Activated CD4-positive, alpha-beta T cell treated with anti-CD3 and anti-CD28 coated beads for 36 hours (primary cell): ENCODE data around the gene RASL10B. TPM values are rescaled to one million over a fixed set of nuclear protein-coding genes. Genes with fewer than 3 reads are reported as not detected.
"Not testable (repeated sequence)": the region's sequence is repeated elsewhere in the genome, so short reads cannot be mapped to it uniquely, and the experiment has no call there.

Experiments
- ATAC-seq: fragments of 200-7000 bp; cut with Tn5 transposase; one replicate; pipeline ENCODE4 v1.10.0; 2021; ENCODE audit warnings: mild to moderate bottlenecking, moderate library complexity
- CTCF ChIA-PET: fragments of 350-600 bp; sonication (Branson Sonifier 250); formaldehyde crosslinking; loops from one replicate; lab custom pipeline; 2021; ENCODE audit warnings: antibody characterized with exemption; lab: Charles Lee
- POLR2A ChIA-PET: fragments of 350-600 bp; sonication (Branson Sonifier 250); formaldehyde crosslinking; loops from one replicate; lab custom pipeline; 2021; ENCODE audit warnings: antibody characterized with exemption, inconsistent platforms; lab: Charles Lee
- DNase-seq: peaks from one replicate; pipeline ENCODE4 v3.0.0-alpha.2; 2020
- H3K27ac Mint-ChIP-seq: one replicate; pipeline ENCODE4 v1.8.0; 2021; ENCODE audit warnings: mixed read lengths
- H3K27me3 Mint-ChIP-seq: one replicate; pipeline ENCODE4 v1.8.0; 2021; ENCODE audit warnings: mixed read lengths
- H3K36me3 Mint-ChIP-seq: one replicate; pipeline ENCODE4 v1.8.0; 2021; ENCODE audit warnings: low read depth, mixed read lengths
- H3K4me1 Mint-ChIP-seq: one replicate; pipeline ENCODE4 v1.8.0; 2021; ENCODE audit warnings: mixed read lengths
- H3K4me3 Mint-ChIP-seq: one replicate; pipeline ENCODE4 v1.8.0; 2021; ENCODE audit warnings: mild to moderate bottlenecking, moderate library complexity, mixed read lengths
- H3K9me3 Mint-ChIP-seq: one replicate; pipeline ENCODE4 v1.8.0; 2021; ENCODE audit warnings: low read depth, mixed read lengths
- intact Hi-C, 2 experiments: fragments of 100-400 bp; cut with DNase I in 1 of 2; cut with micrococcal nuclease in 1 of 2; formaldehyde crosslinking; loops; one replicate each; pipeline versions ENCODE4 v1.14.2 to v1.15.1; 2022 to 2024; cut with DNase I, micrococcal nuclease
- total RNA-seq, 2 experiments: library from RNA; stranded (reverse); gene quantifications; one replicate each; pipeline ENCODE4 v1.2.3, GENCODE V29; 2021

RASL10B gene
- total RNA-seq, 2 experiments from 2014 or later: 2.7 to 4.0 TPM

- no peak overlapping the region for H3K4me3 Mint-ChIP-seq
- POLR2A ChIA-PET: no interaction called here
- H3K27ac Mint-ChIP-seq: no peak overlapping the region
- no peaks in the 10 kb centered on the region for H3K36me3 Mint-ChIP-seq
- CTCF ChIA-PET: interaction anchor here (0.6 to 6.5 kb wide), 4 partner anchors 13 to 138 kb away, joined by 3 to 99 read pairs (median 8); no protein-coding TSS in a partner anchor
- no peaks in the 10 kb centered on the region for H3K9me3 Mint-ChIP-seq
- ATAC-seq (no peak), DNase-seq (no peak)
- H3K4me1 Mint-ChIP-seq: peaks cover 23% of the 10 kb centered on the region
- peaks cover 25% of the 10 kb centered on the region for H3K27me3 Mint-ChIP-seq
- intact Hi-C loops: no loop called here
Observed at GRCh38 chr17:35750526-35751395, 19.3 kb downstream of the RASL10B start.

GRCh38 chr17:35751541-35751940 lies 20.1 kb downstream of the RASL10B start:
- H3K9me3 Mint-ChIP-seq, ATAC-seq, H3K36me3 Mint-ChIP-seq, CTCF ChIA-PET, H3K4me3 Mint-ChIP-seq, intact Hi-C loops, POLR2A ChIA-PET, H3K27ac Mint-ChIP-seq, DNase-seq: not testable (repeated sequence)
- Mint-ChIP-seq H3K27me3 (peaks cover 25% of the 10 kb centered on the region), H3K4me1 (peaks cover 23% of the 10 kb centered on the region)

- ATAC-seq (no peak), DNase-seq (no peak)
- Mint-ChIP-seq H3K9me3 (no peaks in the 10 kb centered on the region), H3K4me3 (no peak overlapping the region), H3K4me1 (peaks cover 23% of the 10 kb centered on the region), H3K27me3 (peaks cover 25% of the 10 kb centered on the region), H3K27ac (no peak overlapping the region), H3K36me3 (no peaks in the 10 kb centered on the region)
- intact Hi-C loops: no loop called here
- ChIA-PET POLR2A (no interaction called here), CTCF (interaction anchor here (1.2 kb wide), 1 partner anchor 67 kb away, joined by 4 read pairs; no protein-coding TSS in a partner anchor)
Observed at GRCh38 chr17:35752471-35752870, 21.0 kb downstream of the RASL10B start.

- Mint-ChIP-seq H3K4me3 (no peak within 1 kb of the TSS), H3K9me3 (no peaks in the 10 kb centered on the region), H3K36me3 (no peaks in the 10 kb centered on the region), H3K27ac (no peak within 1 kb of the TSS), H3K27me3 (peaks cover 25% of the 10 kb centered on the region), H3K4me1 (peaks cover 21% of the 10 kb centered on the region)
- intact Hi-C loops: no loop called here
- ChIA-PET CTCF (interaction anchor here (1.2 kb wide), 1 partner anchor 67 kb away, joined by 4 read pairs; no protein-coding TSS in a partner anchor), POLR2A (no interaction called here)
- no peak for ATAC-seq
- DNase-seq: no peak
Observed at GRCh38 chr17:35752945-35753764, 21.7 kb downstream of the RASL10B start, which contains the start of gene GAS2L2. TSS of gene GAS2L2 (minus strand) at chr17:35753239. CDS start at chr17:35752850, 389 bp downstream.

GRCh38 chr17:35757243-35757642 lies 25.8 kb downstream of the RASL10B start:
- Mint-ChIP-seq H3K36me3 (no peaks in the 10 kb centered on the region), H3K27me3 (no peaks in the 10 kb centered on the region), H3K9me3 (no peaks in the 10 kb centered on the region), H3K4me1 (no peaks in the 10 kb centered on the region), H3K4me3 (no peak overlapping the region), H3K27ac (no peak overlapping the region)
- intact Hi-C loops: no loop called here
- ATAC-seq (no peak), DNase-seq (no peak)
- ChIA-PET CTCF (interaction anchor here (0.9 to 1.7 kb wide), 5 partner anchors 10 to 143 kb away, joined by 3 to 6 read pairs (median 4); partner anchors contain the start of gene TAF15), POLR2A (no interaction called here)

- DNase-seq (no peak), ATAC-seq (no peak)
- intact Hi-C loops: no loop called here
- no peaks in the 10 kb centered on the region for H3K36me3 Mint-ChIP-seq
- no peaks in the 10 kb centered on the region for H3K27me3 Mint-ChIP-seq
- H3K4me3 Mint-ChIP-seq: no peak within 1 kb of the TSS
- POLR2A ChIA-PET: interaction anchor here (0.7 kb wide), 1 partner anchor 119 kb away, joined by 3 read pairs; no protein-coding TSS in a partner anchor
- no peak within 1 kb of the TSS for H3K27ac Mint-ChIP-seq
- CTCF ChIA-PET: interaction anchor here (0.6 to 5.8 kb wide), 5 partner anchors 13 to 162 kb away, joined by 3 to 123 read pairs (median 3); partner anchors contain the start of gene TAF15
- H3K9me3 Mint-ChIP-seq: no peaks in the 10 kb centered on the region
- H3K4me1 Mint-ChIP-seq: peaks cover 9% of the 10 kb centered on the region
Observed at GRCh38 chr17:35760587-35760986, 29.1 kb downstream of the RASL10B start, which contains the start of gene C17orf50. TSS of gene C17orf50 (plus strand) at chr17:35760887. CDS start at chr17:35760942, 55 bp downstream.

GRCh38 chr17:35761601-35762000 lies 30.2 kb downstream of the RASL10B start:
- no peaks in the 10 kb centered on the region for H3K36me3 Mint-ChIP-seq
- no peak overlapping the region for H3K27ac Mint-ChIP-seq
- no peaks in the 10 kb centered on the region for H3K27me3 Mint-ChIP-seq
- ChIA-PET POLR2A (no interaction called here), CTCF (interaction anchor here (0.6 to 5.8 kb wide), 4 partner anchors 22 to 148 kb away, joined by 3 to 123 read pairs (median 5); partner anchors contain the start of gene TAF15)
- H3K9me3 Mint-ChIP-seq: no peaks in the 10 kb centered on the region
- DNase-seq (no peak), ATAC-seq (no peak)
- H3K4me1 Mint-ChIP-seq: peaks cover 9% of the 10 kb centered on the region
- intact Hi-C loops: no loop called here
- H3K4me3 Mint-ChIP-seq: no peak overlapping the region

- CTCF ChIA-PET: interaction anchor here (0.5 to 5.8 kb wide), 50 partner anchors 10 to 741 kb away, joined by 3 to 123 read pairs (median 4); partner anchors contain the start of genes MMP28, PEX12, RASL10B and SLFN11
- Mint-ChIP-seq H3K27ac (no peak overlapping the region), H3K4me1 (peaks cover 9% of the 10 kb centered on the region), H3K9me3 (no peaks in the 10 kb centered on the region), H3K4me3 (peak overlapping the region; percentile 47), H3K27me3 (no peaks in the 10 kb centered on the region), H3K36me3 (no peaks in the 10 kb centered on the region)
- POLR2A ChIA-PET: interaction anchor here (0.8 to 3.1 kb wide), 4 partner anchors 31 to 84 kb away, joined by 3 to 37 read pairs (median 4); partner anchors contain the start of genes MMP28 and TAF15
- no peak for ATAC-seq
- no peak for DNase-seq
- intact Hi-C loops: loop anchor here (1.0 kb wide), 3 partner anchors 41 to 167 kb away; partner anchors contain the start of genes TAF15 (in 2 of the 2) and RDM1 (in 1 of the 2)
Observed at GRCh38 chr17:35763767-35764122, 32.3 kb downstream of the RASL10B start.

- peak overlapping the region; percentile 80 for H3K4me3 Mint-ChIP-seq
- no peaks in the 10 kb centered on the region for H3K27me3 Mint-ChIP-seq
- CTCF ChIA-PET: interaction anchor here (0.6 to 5.8 kb wide), 53 partner anchors 9 to 741 kb away, joined by 3 to 123 read pairs (median 4); partner anchors contain the start of genes MMP28, PEX12, RASL10B and SLFN11
- POLR2A ChIA-PET: interaction anchor here (0.8 to 3.1 kb wide), 3 partner anchors 31 to 83 kb away, joined by 3 to 37 read pairs (median 3); partner anchors contain the start of genes MMP28 and TAF15
- no peaks in the 10 kb centered on the region for H3K9me3 Mint-ChIP-seq
- no peaks in the 10 kb centered on the region for H3K36me3 Mint-ChIP-seq
- H3K27ac Mint-ChIP-seq: peak overlapping the region; percentile 70
- ATAC-seq: peak; percentile 95
- peaks cover 9% of the 10 kb centered on the region for H3K4me1 Mint-ChIP-seq
- intact Hi-C loops: loop anchor here (1.0 kb wide), 3 partner anchors 40 to 166 kb away; partner anchors contain the start of genes TAF15 (in 2 of the 2) and RDM1 (in 1 of the 2)
- peak; percentile 93 for DNase-seq
Observed at GRCh38 chr17:35764123-35764991, 32.9 kb downstream of the RASL10B start.
